Coronary artery (tissue), 2 donors: ENCODE data around the gene CCDC171.
"Not testable (repeated sequence)": the region's sequence is repeated elsewhere in the genome, so short reads cannot be mapped to it uniquely, and the experiment has no call there.

Experiments
- DNase-seq: peaks from one replicate; pipeline ENCODE4 v3.0.0-alpha.2; 2017; ENCODE audit warnings: low spot score
- H3K27ac ChIP-seq, 2 donors: fragments of 200-600 bp; sonication (generic); one replicate each; pipeline ENCODE4 v1.5.1; 2016 to 2019
- H3K4me3 ChIP-seq: fragments of 200-600 bp; sonication (generic); 2 replicates; pipeline ENCODE4 v1.5.1; 2016; ENCODE audit warnings: mild to moderate bottlenecking, moderate library complexity
- TF ChIP-seq, protein P1 (sequence below): fragments of 200-600 bp; sonication (generic); IDR thresholded peaks from one replicate; pipeline ENCODE4 v1.5.1; 2019; ENCODE audit warnings: antibody characterized with exemption

CCDC171 gene

GRCh38 chr9:15785584-15785983, 232.7 kb downstream of the CCDC171 start:
- no peak overlapping the region for H3K27ac ChIP-seq
- no peak overlapping the region for H3K4me3 ChIP-seq
- no peak for DNase-seq
- TF ChIP-seq, protein P1, sequence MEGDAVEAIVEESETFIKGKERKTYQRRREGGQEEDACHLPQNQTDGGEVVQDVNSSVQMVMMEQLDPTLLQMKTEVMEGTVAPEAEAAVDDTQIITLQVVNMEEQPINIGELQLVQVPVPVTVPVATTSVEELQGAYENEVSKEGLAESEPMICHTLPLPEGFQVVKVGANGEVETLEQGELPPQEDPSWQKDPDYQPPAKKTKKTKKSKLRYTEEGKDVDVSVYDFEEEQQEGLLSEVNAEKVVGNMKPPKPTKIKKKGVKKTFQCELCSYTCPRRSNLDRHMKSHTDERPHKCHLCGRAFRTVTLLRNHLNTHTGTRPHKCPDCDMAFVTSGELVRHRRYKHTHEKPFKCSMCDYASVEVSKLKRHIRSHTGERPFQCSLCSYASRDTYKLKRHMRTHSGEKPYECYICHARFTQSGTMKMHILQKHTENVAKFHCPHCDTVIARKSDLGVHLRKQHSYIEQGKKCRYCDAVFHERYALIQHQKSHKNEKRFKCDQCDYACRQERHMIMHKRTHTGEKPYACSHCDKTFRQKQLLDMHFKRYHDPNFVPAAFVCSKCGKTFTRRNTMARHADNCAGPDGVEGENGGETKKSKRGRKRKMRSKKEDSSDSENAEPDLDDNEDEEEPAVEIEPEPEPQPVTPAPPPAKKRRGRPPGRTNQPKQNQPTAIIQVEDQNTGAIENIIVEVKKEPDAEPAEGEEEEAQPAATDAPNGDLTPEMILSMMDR: no peak

- no peak for DNase-seq
- no peak overlapping the region for H3K4me3 ChIP-seq
- TF ChIP-seq, protein P1: no peak
- H3K27ac ChIP-seq: no peak overlapping the region
These were observed 233.8 kb downstream of the CCDC171 start for GRCh38 chr9:15786616-15787015.

DNA sequence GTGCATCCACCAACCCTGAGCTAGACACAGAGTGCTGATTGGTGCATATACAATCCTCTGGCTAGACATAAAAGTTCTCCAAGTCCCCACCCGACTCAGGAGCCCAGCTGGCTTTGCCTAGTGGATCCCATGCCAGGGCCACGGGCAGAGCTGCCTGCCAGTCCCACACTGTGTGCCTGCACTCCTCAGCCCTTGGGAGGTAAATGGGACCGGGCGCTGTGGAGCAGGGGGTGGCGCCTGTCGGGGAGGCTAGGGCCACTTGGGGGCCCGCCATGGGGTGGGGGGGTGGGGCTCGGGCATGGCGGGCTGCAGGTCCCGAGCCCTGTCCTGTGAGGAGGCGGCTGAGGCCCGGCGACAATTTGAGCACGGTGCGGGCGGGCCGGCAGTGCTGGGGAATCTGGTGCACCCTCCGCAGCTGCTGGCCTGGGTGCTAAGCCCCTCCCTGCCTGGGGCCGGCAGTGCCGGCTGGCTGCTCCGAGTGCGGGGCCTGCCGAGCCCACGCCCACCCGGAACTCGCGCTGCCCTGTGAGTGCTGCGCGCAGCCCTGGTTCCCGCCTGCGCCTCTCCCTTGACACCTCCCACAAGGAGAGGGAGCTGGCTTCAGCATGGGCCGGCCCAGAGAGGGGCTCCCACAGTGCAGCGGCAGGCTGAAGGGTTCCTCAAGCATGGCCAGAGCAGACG, 257.5 kb downstream of the CCDC171 start:
- not testable (repeated sequence) for H3K27ac ChIP-seq, DNase-seq, H3K4me3 ChIP-seq

DNA sequence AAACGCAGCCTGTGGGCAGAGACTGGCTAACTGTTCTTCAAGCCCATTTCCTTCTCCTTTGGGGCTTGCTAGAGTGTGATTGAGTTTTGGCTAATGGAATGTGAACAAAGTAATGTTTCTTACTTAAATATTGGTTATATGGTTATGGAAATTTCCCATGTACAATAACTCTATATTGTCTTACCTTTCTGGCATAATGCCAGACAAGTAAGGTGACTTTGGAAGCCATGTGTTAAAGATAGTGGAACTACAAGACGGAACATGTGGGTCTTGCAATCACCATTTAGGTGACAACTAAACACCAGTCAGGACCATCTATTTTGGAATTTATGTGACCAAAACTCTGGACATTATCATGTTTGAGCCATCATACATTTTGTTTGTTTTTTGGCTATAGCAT, 260.2 kb downstream of the CCDC171 start:
- DNase-seq: no peak
- TF ChIP-seq, protein P1: no peak
- H3K4me3 ChIP-seq: no peak overlapping the region
- no peak overlapping the region for H3K27ac ChIP-seq

DNA sequence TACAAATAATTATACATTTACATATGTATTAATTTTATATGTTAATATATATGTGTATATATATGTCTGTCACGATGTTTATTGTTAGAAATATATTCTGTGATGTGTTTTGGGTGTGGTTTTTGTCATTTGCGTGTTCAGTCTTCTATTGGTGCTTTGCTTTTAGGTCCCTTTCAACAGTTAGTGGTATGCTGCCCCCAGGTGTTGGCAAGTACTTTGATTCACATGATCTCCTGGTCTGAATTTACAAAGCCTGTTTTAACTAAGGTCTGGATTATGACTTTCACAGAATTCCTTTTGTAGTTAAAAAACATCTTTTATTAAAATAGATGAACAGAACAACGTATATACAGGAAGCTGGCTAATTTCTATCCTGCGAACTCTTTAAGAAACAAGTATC, 271.5 kb downstream of the CCDC171 start:
- no peak for DNase-seq
- TF ChIP-seq, protein P1: no peak
- no peak overlapping the region for H3K27ac ChIP-seq
- no peak overlapping the region for H3K4me3 ChIP-seq

- DNase-seq: no peak
- no peak overlapping the region for H3K4me3 ChIP-seq
- no peak overlapping the region for H3K27ac ChIP-seq
- TF ChIP-seq, protein P1: no peak
These were observed 278.5 kb downstream of the CCDC171 start for GRCh38 chr9:15831384-15831783.

DNA sequence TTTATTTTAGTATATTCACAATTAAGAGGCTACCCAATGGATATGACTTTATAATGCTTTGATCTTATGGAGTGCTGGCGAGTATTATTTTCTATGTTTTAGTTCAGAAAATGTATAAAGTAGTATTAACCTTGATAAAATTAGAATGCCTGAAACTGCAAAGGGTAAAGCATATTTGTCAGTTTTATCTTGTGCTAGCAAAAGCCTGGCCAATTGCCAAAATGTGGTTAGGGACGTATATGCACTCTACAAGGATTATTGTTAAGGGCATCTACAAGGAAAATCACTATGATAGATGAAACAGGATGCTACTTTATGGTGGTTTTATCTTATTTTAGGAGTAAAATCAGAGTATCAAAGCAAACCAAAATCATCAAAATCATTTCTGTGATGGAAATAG, 281.7 kb downstream of the CCDC171 start:
- Histone ChIP-seq H3K4me3 (no peak overlapping the region), H3K27ac (no peak overlapping the region)
- TF ChIP-seq, protein P1: no peak
- no peak for DNase-seq
